Ishikawa (cell line): Measurements from ENCODE around the gene OR7A5.

Experiments used
- MAX ChIP-seq: IDR thresholded peaks from 2 replicates; pipeline ENCODE4 v1.6.1; 2012
- REST ChIP-seq: IDR thresholded peaks from 2 replicates; pipeline ENCODE4 v1.6.1; 2012; ENCODE audit warnings: low read depth, mild to moderate bottlenecking
- TAF1 ChIP-seq: IDR thresholded peaks from 2 replicates; pipeline ENCODE4 v1.6.1; 2012; ENCODE audit warnings: low read depth, mild to moderate bottlenecking
- ZBTB7A ChIP-seq: IDR thresholded peaks from 2 replicates; pipeline ENCODE4 v1.6.1; 2012; ENCODE audit warnings: low read depth

- no peak for TF ChIP-seq ZBTB7A
- no peak for TF ChIP-seq MAX
- peak; percentile 66; the same call in 1 of the 2 replicates for TF ChIP-seq REST
- no peak for TF ChIP-seq TAF1
Observed at GRCh38 chr19:14795078-14795721, 39.8 kb downstream of the OR7A5 start.
